GM21515 (cell line): ENCODE measurements around the gene SLAIN2.

ENCODE experiments used
- ATAC-seq: cut with Tn5 transposase; IDR thresholded peaks from one replicate; pipeline ENCODE4 v1.9.1; 2021; ENCODE audit not compliant: unreplicated experiment

The SLAIN2 gene

DNA sequence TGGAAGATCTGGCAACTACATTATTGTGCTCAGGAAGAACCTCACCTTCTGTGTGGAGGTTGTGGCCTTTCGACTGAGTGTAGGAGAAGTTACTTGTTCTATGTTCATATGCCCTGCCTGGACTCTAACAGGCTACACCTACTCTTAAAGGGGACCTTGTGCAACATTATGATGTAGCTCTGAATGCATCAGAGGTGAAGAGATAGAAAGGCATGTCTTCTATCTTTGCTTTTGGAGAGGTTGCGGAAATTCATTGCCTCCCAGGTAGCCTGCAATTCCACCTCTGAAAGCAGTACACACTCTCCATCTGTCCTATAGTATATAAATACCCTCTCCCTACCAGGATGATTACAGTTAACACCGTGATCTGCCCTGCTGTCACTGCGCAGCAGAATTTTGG, 7.1 kb upstream of the SLAIN2 start:
- ATAC-seq: no peak

DNA sequence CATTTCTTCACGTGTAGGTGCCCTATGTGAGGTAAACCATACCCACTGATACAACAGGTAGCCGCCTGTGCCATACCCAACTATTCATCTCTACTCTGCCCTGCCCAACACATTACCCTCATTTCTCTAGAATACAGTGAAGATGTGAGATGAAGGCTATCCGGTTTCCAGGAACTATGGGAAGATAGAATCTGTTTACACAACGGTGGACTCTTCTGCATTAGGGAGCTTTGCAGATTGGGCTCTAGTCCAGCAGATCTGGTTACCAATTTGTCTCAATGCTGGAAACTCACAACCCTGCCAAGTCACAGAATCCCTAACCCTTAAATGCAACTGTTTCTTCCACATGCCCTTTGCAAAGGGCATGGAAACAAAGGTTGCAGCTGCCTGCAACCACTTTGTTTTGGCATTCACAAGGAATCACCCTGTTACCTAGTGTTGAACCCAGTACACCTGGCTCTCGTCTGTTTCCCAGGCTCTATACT, 6.4 kb upstream of the SLAIN2 start:
- ATAC-seq: no peak

DNA sequence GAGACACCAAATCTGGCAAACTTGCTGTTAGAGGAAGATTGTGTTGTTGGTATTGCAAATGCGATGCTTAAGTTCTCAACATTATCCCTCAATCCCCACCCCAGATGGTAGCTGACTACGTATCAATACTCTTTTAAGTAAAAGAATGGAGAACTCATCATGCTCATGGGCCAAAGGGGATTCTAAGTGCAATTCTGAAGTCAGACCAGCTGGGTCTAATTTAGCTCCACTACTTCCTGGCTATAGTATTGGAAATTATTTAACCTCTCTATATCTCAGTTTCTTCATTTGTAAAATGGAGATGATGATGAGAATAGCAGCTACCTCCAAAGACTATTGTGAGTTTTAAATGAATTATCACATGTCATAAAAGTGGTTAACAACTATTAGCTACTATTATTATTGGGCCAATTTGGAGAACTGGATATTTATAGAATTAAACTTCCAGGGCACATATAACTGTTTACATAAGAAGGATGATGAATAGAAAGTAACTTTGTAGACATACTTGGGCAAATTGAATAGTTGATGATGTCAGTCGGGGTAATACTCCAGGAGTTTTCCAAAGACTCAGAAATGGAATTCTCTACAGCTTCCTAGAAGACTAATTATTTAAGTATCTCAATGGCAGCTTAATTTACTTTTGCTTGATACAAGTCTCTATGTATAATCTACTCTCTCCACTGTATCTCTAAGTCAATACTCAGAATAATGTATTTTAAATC, 5.0 kb upstream of the SLAIN2 start:
- ATAC-seq: no peak

DNA sequence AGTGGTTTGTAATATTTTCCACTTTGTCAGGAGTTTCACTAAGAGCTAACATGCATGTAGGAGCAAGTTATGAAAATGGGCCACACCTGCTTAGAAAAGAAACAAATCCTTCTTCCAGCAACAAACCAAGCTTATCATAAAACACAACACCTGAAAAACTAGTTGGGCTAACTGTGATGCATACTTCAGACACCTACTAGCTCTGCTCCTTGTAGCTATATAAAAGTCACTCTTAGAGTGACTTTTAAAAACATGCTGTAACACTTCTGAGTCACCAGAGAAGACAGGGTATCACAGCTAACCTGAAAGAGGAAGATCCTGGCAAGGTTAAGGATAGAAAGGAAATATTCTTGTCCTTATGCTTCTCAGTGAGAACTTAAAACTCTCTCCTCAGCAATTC, 3.6 kb upstream of the SLAIN2 start:
- ATAC-seq: no peak

DNA sequence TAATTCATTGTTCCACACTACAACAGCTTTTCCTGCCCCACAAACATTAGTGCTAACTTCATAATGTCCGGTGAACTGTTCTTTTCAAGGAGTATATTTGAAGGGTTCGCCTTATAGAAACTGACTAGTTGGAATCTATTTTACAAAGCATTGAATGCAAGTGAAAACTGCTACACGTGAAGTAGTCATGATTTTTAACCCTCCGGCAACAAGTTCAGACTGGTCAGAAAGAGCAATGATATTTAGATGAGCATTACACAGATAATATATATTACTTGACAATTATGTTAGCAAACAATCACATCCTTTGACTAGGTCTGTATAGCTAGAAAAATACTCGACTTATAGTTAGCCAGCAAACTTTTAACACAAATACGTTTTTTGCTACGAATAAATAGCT, 1.7 kb upstream of the SLAIN2 start:
- no peak for ATAC-seq

DNA sequence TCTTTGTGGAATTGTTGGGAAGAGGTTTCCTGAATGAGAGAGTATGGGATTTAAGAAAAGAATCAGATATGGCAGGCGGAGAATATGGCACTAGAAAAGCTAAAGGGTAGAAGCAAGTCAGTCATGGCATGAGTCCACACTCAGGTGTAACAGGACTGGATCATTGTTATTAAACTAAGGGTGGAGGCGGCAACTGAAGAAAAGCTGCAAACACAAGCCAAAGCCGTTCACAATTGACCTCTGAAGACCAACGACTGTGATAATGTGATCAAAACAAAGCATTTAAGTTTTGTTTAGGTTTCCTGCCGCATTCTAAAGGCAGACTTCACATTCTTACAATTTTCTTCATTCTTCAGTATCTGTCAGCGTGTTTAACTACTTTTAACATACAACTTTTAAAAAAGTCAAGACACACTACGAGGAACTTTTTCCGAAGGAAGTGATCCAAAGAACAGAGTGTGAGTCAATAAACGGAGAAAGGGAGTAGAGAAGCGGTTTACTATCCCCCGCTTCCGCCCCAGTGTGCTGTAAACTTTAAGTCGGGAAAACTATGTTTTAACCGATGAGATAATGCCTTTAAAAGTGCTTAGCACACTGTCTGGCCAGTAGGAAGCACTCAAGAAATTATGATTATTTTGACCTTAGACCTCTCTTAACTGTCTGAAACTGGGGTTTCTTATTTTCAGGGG, 909 bp upstream of the SLAIN2 start:
- no peak for ATAC-seq

DNA sequence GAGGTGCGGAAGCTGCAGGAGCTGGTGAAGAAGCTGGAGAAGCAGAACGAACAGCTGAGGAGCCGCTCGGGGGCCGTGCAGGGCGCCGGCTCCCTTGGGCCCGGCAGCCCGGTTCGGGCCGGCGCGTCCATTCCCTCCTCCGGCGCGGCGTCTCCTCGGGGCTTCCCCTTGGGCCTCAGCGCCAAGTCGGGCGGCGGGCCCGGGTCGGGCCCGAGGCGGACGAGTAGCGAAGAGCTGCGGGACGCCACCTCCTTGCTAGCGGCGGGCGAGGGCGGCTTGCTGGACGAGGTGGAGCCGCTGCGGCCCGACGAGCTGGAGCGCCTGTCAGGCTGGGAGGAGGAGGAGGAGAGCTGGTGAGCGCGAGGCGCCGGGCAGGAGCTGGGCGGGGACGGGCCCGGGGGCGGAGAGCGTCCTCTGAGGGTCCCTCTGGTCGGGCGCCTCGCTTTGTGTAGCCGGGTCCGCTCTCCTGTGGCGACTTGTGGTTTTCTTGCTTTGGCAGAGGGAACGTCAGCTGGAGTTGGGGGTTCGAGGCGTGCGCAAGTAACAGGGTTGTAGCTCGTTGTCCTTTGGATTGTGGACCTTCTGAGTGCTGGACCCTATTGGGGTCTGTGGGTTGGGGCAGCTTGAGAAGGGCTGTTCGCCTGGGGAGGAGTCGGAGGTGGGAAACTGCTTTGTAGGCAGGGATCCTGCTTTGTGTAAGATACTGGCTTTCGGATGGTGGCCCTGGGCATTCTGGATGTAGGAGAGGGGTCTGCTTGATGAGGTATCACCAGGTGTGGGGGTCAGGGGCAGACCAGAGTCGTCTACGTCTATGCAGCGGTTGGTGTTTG, 662 bp downstream of the SLAIN2 start:
- ATAC-seq: peak; percentile 19

DNA sequence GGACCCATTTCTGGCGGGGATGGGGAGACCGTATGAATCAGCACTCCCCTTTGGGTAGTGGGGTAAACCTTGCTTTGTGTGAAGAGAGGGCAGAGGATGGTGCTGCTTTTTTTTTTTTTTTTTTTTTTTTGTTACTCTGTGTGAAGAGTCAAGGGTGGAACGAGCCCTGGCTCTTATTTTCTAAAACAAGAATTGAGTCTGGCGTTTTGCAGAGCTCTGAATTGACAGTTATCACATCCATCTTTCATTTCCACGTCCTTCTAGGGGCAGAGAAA, 1.2 kb downstream of the SLAIN2 start:
- no peak for ATAC-seq

DNA sequence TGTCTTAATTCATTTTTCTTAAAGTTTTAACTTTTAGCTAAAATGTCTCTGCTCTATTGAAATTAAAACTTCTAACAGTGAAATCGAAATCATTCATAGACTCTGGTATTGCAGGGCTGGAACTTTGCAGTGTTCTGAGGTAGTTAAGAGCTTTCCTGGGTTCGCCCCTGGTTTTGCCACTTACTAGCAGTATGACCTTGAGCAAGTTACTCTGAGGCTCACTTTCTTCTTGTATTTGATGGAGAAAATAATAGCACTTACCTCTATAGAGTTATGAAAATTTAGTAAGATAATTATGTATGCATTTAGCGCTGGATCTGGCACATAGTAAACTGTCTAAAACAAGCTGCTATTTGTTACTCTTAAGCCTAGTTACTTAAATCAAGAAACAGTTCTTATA, 1.7 kb downstream of the SLAIN2 start:
- no peak for ATAC-seq

DNA sequence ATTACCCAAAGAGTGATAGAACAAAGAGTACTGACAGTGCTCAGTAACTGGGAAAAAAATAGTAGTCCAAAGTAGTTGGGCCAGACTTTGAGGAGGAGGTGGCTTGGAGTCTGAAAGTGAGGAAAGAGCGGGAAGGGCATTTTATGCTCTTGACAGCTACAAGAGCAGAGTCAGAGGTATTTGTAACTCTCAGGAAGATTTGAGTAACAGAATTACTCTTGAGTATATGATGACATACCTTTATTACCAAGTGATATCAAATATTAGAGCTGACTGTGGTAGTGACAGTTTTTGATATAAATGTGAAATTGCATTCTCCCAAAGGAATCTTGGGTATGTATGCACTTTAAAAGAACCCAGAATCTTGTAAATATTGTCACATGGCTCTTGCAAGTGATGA, 2.2 kb downstream of the SLAIN2 start:
- no peak for ATAC-seq

DNA sequence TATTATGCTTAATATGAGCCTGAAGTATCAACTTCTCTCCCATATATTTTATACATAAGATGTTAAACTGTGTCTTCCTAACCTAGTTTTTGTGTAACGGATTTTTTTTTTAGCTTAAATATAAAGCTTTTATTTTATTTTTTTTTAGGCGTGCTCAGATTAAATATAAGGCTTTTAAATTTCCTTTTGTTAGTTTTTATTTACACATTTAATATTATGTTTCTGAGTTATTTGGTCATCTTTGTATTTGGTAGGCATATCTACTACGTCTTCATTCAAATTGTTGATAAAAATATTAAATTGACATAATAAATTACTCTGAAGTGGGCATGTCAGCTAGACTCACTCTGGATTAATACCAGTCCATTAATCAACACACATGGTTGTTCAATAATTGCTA, 4.2 kb downstream of the SLAIN2 start:
- ATAC-seq: no peak

DNA sequence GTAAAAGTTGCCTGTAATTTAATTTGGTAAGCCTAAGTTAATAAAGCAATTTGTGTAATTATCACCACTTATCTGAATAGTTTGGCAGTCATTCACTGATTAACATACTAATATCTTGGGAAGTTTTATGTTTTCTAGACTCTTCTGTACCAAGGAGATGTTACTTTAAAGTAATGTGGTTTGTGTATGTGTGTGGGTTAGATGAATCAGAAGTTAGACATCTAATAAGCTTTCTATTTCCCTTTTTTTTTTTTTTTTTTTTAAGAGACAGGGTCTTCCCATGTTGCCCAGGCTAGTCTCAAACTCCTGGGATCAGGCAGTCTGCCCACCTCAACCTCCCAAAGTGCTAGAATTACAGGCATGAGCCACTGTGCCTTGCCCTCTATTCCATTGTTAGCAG, 5.3 kb downstream of the SLAIN2 start:
- ATAC-seq: no peak

DNA sequence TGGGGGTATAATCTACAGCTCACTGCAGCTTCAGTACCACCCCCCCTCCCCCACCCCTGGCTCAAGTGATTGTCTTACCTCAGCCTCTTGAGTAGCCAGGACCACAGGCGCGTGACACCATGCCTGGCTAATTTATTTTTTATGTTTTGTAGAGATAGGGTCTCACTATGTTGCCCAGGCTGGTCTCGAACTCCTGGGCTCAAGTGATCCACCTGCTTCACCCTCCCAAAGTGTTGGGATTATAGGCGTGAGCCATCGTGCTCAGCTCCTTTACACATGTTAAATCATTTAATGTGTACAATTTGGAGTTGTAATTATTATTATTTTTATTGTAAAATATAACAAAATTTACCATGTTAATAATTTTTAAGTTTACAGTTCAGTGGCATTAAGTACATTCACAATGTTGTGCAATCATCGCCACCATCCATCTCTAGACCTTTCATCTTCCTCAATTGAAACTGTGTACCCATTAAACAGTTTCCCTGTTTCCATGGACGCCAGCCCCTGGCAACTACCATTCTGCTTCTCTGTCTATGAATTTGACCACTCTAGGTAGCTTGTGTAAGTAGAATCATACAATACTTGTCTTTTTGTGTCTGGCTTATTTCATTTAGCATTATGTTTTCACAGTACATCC, 6.1 kb downstream of the SLAIN2 start:
- no peak for ATAC-seq

DNA sequence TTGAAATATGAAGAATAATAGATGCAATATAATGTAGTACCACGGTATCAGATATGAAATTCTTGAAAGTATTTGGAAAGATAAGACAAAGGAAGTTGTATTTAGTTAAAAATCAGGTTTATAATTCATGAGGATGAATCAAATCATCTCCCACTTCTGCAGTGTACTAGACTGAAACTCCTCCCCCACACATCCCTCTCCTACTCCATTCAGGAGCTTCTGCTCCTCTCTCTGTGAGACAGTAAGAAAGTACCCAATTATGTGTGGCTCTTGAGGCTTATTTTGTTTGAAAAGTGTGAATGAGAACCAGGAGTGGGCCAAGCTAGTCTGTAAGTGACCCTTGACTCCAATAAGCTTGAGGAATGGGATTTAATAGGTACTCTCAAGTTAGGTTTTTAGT, 9.5 kb downstream of the SLAIN2 start:
- no peak for ATAC-seq

DNA sequence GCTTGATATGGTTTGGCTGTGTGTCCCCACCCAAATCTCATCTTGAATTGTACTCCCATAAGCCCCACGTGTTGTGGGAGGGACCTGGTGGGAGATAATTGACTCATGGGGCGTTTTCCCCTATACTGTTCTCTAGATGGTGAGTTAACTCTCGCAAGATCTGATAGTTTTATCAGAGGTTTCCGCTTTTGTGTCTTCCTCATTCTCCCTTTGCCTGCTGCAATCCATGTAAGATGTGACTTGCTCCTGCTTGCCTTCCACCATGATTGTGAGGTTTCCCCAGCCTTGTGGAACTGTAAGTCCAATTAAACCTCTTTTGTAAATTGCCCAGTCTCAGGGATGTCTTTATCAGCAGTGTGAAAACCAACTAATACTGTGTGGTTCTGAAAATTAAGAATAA, 11.5 kb downstream of the SLAIN2 start:
- ATAC-seq: no peak

DNA sequence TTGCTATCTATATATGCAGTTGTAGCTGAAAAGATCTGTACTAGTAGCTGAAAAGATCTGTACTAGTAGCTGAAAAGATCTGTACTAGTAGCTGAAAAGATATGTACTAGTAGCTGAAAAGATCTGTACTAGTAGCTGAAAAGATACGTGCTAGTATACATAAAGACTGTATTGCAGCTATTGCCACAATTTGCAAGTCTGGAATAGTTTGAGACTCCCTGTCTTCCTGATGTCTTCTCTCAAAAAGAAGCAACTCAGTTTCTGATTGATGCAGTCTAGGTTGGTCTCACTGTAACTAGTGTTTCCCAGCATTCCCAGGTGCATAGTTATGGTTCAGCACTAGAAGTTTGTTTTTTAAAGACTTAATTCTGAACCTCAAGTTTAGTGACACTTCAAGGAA, 15.0 kb downstream of the SLAIN2 start:
- no peak for ATAC-seq

DNA sequence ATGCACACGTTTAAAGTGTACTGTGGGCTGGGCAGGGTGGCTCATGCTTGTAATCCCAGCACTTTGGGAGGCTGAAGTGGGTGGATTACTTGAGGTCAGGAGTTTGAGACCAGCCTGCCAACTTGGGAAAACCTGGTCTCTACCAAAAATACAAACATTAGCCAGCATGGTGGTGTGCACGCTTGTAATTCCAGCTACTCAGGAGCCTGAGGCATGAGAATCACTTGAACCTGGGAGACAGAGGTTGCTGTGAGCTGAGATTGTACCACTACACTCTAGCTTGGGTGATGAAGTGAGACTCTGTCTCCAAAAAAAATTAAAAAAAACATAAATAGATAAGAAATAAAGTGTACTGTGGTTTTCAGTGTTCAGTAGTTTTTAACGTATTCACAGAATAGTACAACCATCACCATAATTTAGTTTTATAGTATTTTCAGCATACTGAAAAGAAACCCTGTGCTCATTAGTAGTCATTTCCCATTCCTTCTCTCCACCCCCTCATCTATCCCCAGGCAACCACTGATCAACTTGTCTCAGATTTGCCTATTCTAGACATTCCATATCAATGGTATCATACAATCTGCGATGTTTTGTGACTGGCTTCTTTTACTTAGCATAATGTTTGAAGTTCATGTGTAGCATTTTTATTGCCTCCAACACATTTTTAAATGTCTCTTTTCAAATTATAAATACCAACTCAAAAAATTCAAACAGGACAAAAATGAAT, 19.1 kb downstream of the SLAIN2 start:
- ATAC-seq: no peak

DNA sequence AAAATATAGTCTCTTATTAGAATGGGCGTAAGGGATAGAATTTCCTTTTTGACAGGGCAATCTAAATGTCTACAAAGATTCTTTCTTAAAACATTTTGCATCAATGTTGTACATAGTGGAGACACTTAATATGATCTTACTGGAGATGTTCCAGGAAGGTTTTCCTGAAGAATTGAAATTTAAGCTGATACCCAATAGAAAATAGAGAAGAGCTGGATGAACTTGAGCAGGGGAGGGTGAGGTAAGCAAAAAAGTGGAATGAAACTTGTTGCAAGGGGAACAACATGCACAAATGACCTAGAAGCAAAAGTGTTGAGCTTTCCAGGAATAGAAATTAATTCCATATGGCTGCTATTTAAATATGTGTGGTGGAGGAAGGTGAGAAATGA, 19.7 kb downstream of the SLAIN2 start:
- no peak for ATAC-seq

DNA sequence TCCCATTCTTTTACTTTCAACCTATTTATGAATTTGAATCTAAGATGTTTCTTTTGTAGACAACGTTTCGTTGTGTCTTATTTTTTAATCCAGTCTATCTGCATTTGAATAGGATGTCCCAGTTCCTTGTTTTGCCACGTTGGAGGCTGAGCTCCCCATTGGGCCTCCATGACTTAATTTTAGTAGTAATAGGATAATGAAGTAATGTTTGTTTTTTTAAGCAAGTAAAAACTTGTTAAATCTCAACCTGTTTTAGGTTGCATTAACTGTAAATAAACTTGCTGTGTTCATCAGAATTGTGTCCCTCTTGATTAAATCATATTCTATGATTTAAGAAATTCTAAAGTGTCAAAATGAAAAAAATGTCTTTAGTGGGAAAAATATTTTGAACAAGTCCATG, 25.3 kb downstream of the SLAIN2 start:
- ATAC-seq: no peak

DNA sequence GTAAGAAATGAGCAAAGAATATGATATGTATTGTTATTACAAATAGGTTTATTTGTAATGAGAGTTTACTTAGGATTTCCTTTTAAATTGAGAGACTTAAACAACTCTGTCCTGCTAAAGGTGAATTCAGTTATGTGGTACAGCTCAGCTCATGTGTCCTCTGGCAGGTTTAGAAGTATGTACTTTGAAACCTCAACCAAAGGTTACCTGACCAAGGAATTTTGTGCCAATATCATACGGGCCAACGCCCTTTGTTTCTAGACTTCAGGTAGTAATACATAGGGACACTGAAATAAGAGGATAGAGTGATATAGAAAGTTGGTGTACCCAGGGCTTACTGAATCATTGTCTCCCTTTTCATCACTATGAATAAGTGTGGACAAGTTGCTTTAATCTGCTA, 25.7 kb downstream of the SLAIN2 start:
- no peak for ATAC-seq

DNA sequence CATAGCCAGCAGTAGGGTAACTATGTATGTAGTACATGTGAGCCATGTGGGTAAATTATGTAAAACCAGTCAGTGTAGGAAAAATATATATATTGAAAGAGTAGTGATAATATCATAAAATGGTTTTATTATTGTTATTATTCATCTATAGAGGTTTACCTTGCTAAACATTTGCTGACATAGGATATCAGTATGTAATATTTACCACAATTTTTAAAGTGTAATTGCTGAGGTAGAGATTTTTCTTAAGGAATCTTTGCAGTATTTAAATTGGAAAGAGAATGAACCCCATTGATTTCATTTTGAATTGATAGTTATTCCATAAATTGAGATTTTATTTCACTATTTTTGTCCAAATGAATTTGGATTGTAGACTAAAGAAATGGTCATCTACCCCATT, 27.1 kb downstream of the SLAIN2 start:
- ATAC-seq: no peak
